IgD-negative memory B cell (primary cell): ENCODE results near the gene ERG. TPM values are rescaled to one million over a fixed set of nuclear protein-coding genes. Genes with fewer than 3 reads are reported as not detected.

Experiments used
- polyA plus RNA-seq: library from polyadenylated mRNA; unstranded; fragments of 300-500 nt; fragmentation: Illumina TruSeq; gene quantifications from one replicate; pipeline ENCODE4 v1.2.3, GENCODE V29; 2021

Gene ERG
- polyA plus RNA-seq, 1 donor from 2014 or later = not detected

Other genes with a start within 250 kb of the ERG start
- gene KCNJ15, start 241.5 kb downstream of the ERG start, polyA plus RNA-seq = not detected